ENCODE data around the gene MPG. TPM values are rescaled to one million over a fixed set of nuclear protein-coding genes. Genes with fewer than 3 reads are reported as not detected.

Gene MPG
- total RNA-seq, 1 experiment from 2014 or later: 85.7 TPM

- no peak for ATAC-seq
These were observed 9.9 kb upstream of the MPG start for GRCh38 chr16:67884-68789.

GRCh38 chr16:69181-69580, 8.8 kb upstream of the MPG start:
- BruUV-seq (replicated peaks): no TSS peak
- in situ Hi-C loops (cut with HindIII; ENCODE audit: low pct_unique_long_range_greater_than_20kb, low sequenced_read_pairs) (no loop called here), intact Hi-C loops (cut with micrococcal nuclease; ENCODE audit: unreplicated experiment) (no loop called here)
- no peak for TF ChIP-seq SIN3A (IDR thresholded peaks at IDR 0.05; ENCODE audit: borderline replicate concordance, insufficient read depth, low read depth, low read length)
- no peak for TF ChIP-seq REST (IDR thresholded peaks at IDR 0.05; ENCODE audit: insufficient read depth in 1 of 2, low read depth in 2 of 2, low read length in 1 of 2)
- no peak for TF ChIP-seq CTCF (IDR thresholded peaks at IDR 0.05)
- no peak for TF ChIP-seq POLR2AphosphoS5 (IDR thresholded peaks at IDR 0.05; ENCODE audit: low read depth, low read length)
- no peak for TF ChIP-seq TCF7L2 (IDR thresholded peaks at IDR 0.05; ENCODE audit: low read depth, low read length)
- Histone ChIP-seq H3K4me3 (ENCODE audit: low read depth in 2 of 2, low read length in 2 of 2) (no peak overlapping the region), H3K4me1 (ENCODE audit: control insufficient read depth, insufficient read depth, low read length) (peaks cover 51% of the 10 kb centered on the region), H3K9me3 (ENCODE audit: control insufficient read depth, insufficient read depth, low read depth, low read length) (no peaks in the 10 kb centered on the region), H3K27ac (ENCODE audit: low read length) (no peak overlapping the region), H3K27me3 (ENCODE audit: control insufficient read depth, insufficient read depth, low read length) (no peaks in the 10 kb centered on the region), H3K36me3 (ENCODE audit: control insufficient read depth, insufficient read depth, low read length) (no peaks in the 10 kb centered on the region)
- CTCF ChIA-PET: no interaction called here
- ATAC-seq: no peak
- POLR2A ChIA-PET: no interaction called here
- no peak for DNase-seq (ENCODE audit: low read depth, low spot score)

More at GRCh38 chr16:67884-68789, 9.9 kb upstream of the MPG start:
- ChIA-PET CTCF (interaction anchor here (0.7 kb wide), 1 partner anchor 29 kb away, joined by 5 read pairs; no protein-coding TSS in a partner anchor), POLR2A (no interaction called here)
- no peak overlapping the region for H3K27ac ChIP-seq (ENCODE audit: low read length)
- H3K36me3 ChIP-seq (ENCODE audit: control insufficient read depth, insufficient read depth, low read length): no peaks in the 10 kb centered on the region
- no peak overlapping the region for H3K4me3 ChIP-seq (ENCODE audit: low read depth in 2 of 2, low read length in 2 of 2)
- intact Hi-C loops (cut with micrococcal nuclease; ENCODE audit: unreplicated experiment): no loop called here
- in situ Hi-C loops (cut with HindIII; ENCODE audit: low pct_unique_long_range_greater_than_20kb, low sequenced_read_pairs): no loop called here
- DNase-seq (ENCODE audit: low read depth, low spot score): no peak
- peaks cover 41% of the 10 kb centered on the region for H3K4me1 ChIP-seq (ENCODE audit: control insufficient read depth, insufficient read depth, low read length)
- no TSS peak for BruUV-seq (replicated peaks)
- TF ChIP-seq POLR2AphosphoS5 (IDR thresholded peaks at IDR 0.05; ENCODE audit: low read depth, low read length) (no peak), TCF7L2 (IDR thresholded peaks at IDR 0.05; ENCODE audit: low read depth, low read length) (no peak), REST (IDR thresholded peaks at IDR 0.05; ENCODE audit: insufficient read depth in 1 of 2, low read depth in 2 of 2, low read length in 1 of 2) (no peak), SIN3A (IDR thresholded peaks at IDR 0.05; ENCODE audit: borderline replicate concordance, insufficient read depth, low read depth, low read length) (no peak), CTCF (IDR thresholded peaks at IDR 0.05) (no peak)
- no peaks in the 10 kb centered on the region for H3K27me3 ChIP-seq (ENCODE audit: control insufficient read depth, insufficient read depth, low read length)
- H3K9me3 ChIP-seq (ENCODE audit: control insufficient read depth, insufficient read depth, low read depth, low read length): no peaks in the 10 kb centered on the region
